DND-41 (cell line): ENCODE measurements around the gene CD276.
"Not testable (repeated sequence)": the region's sequence is repeated elsewhere in the genome, so short reads cannot be mapped to it uniquely, and the experiment has no call there.

Experiments
- ATAC-seq: fragments of 200-7000 bp; cut with Tn5 transposase; 3 replicates; pipeline ENCODE4 v1.9.1; 2021; ENCODE audit warnings: low read depth; ENCODE audit not compliant: insufficient read depth
- DNase-seq: peaks from one replicate; pipeline ENCODE4 v3.0.0-alpha.2; 2020
- H2AFZ ChIP-seq: 2 replicates; pipeline ENCODE4 v1.6.0; 2012; ENCODE audit warnings: low read depth, low read length
- H3K27ac ChIP-seq: 2 replicates; pipeline ENCODE4 v1.5.1; 2012; ENCODE audit warnings: low read length, inconsistent platforms
- H3K27me3 ChIP-seq: fragments of 200-600 bp; sonication (generic); 2 replicates; pipeline ENCODE4 v1.6.0; 2012; ENCODE audit warnings: low read length, mild to moderate bottlenecking, inconsistent platforms; ENCODE audit not compliant: insufficient read depth, poor library complexity
- H3K36me3 ChIP-seq: 2 replicates; pipeline ENCODE4 v1.5.1; 2012; ENCODE audit warnings: low read length, inconsistent platforms; ENCODE audit not compliant: insufficient read depth
- H3K4me1 ChIP-seq: 2 replicates; pipeline ENCODE4 v1.5.1; 2012; ENCODE audit warnings: mild to moderate bottlenecking, low read length; ENCODE audit not compliant: insufficient read depth
- H3K4me2 ChIP-seq: 2 replicates; pipeline ENCODE4 v1.6.0; 2012; ENCODE audit warnings: mild to moderate bottlenecking, moderate library complexity, low read length, inconsistent platforms; ENCODE audit not compliant: insufficient read depth
- H3K4me3 ChIP-seq, 2 experiments: fragments of 200-600 bp in 1 of 2; shearing (Covaris generic) in 1 of 2; 2 replicates each; pipeline ENCODE4 v1.5.1; 2012 to 2016; ENCODE audit warnings: inconsistent platforms in 2 of 2, low read length in 2 of 2, mild to moderate bottlenecking in 2 of 2, low read depth in 1 of 2, moderate library complexity in 1 of 2
- H3K79me2 ChIP-seq: 2 replicates; pipeline ENCODE4 v1.6.0; 2012; ENCODE audit warnings: low read length, inconsistent platforms; ENCODE audit not compliant: insufficient read depth
- H3K9ac ChIP-seq: 2 replicates; pipeline ENCODE4 v1.6.0; 2012; ENCODE audit warnings: low read depth, mild to moderate bottlenecking, inconsistent platforms, low read length, moderate library complexity
- H3K9me3 ChIP-seq: 2 replicates; pipeline ENCODE4 v1.5.1; 2012; ENCODE audit warnings: low read length, moderate library complexity, mild to moderate bottlenecking, inconsistent platforms; ENCODE audit not compliant: insufficient read depth, severe bottlenecking
- H4K20me1 ChIP-seq: 2 replicates; pipeline ENCODE4 v1.6.0; 2012; ENCODE audit warnings: low read length; ENCODE audit not compliant: insufficient read depth
- CTCF ChIP-seq: IDR thresholded peaks from 2 replicates; pipeline ENCODE4 v1.5.1; 2012; ENCODE audit warnings: borderline replicate concordance, low read length, moderate library complexity, mild to moderate bottlenecking; ENCODE audit not compliant: poor library complexity, severe bottlenecking; ENCODE audit errors: extremely low read depth
- EZH2 ChIP-seq: IDR thresholded peaks from 3 replicates; pipeline ENCODE4 v1.6.1; 2012; ENCODE audit warnings: borderline replicate concordance, low read depth, mild to moderate bottlenecking, moderate library complexity, low read length, inconsistent platforms; ENCODE audit not compliant: severe bottlenecking

Gene CD276

GRCh38 chr15:73700041-73700842 is 16.1 kb downstream of the CD276 start:
- H4K20me1 ChIP-seq = peaks cover 25% of the 10 kb centered on the region
- ATAC-seq = peak; percentile 47

GRCh38 chr15:73702311-73703239 is 18.4 kb downstream of the CD276 start:
- not testable (repeated sequence) for DNase-seq, H3K4me3 ChIP-seq, H2AFZ ChIP-seq, H3K27me3 ChIP-seq, H3K27ac ChIP-seq, H3K79me2 ChIP-seq, H3K9ac ChIP-seq, ATAC-seq, H3K4me1 ChIP-seq, H3K9me3 ChIP-seq, H3K4me2 ChIP-seq, H3K36me3 ChIP-seq
- peaks cover 10% of the 10 kb centered on the region for H4K20me1 ChIP-seq

More at GRCh38 chr15:73700041-73700842, 16.1 kb downstream of the CD276 start:
- TF ChIP-seq CTCF = peak; percentile 90
- TF ChIP-seq EZH2 = no peak
- Histone ChIP-seq H3K27me3 (no peaks in the 10 kb centered on the region), H3K4me2 (no peak overlapping the region), H3K9ac (no peak overlapping the region), H2AFZ (no peak overlapping the region), H3K9me3 (no peaks in the 10 kb centered on the region), H3K4me3 (no peak overlapping the region), H3K4me1 (peaks cover 19% of the 10 kb centered on the region), H3K27ac (no peak overlapping the region), H3K79me2 (no peaks in the 10 kb centered on the region), H3K36me3 (no peaks in the 10 kb centered on the region)
- peak; percentile 72 for DNase-seq

GRCh38 chr15:73703601-73704000 is 19.4 kb downstream of the CD276 start:
- not testable (repeated sequence) for ATAC-seq, H3K4me1 ChIP-seq, H3K27me3 ChIP-seq, H4K20me1 ChIP-seq, H3K36me3 ChIP-seq, H3K4me3 ChIP-seq, H3K27ac ChIP-seq, H3K9me3 ChIP-seq, H3K9ac ChIP-seq, H2AFZ ChIP-seq, H3K79me2 ChIP-seq, H3K4me2 ChIP-seq, DNase-seq

GRCh38 chr15:73704142-73704868 is 20.1 kb downstream of the CD276 start:
- H3K9me3 ChIP-seq = not testable (repeated sequence)

More at GRCh38 chr15:73704142-73704868, 20.1 kb downstream of the CD276 start:
- H3K27me3 ChIP-seq, DNase-seq, H3K4me1 ChIP-seq, H3K4me3 ChIP-seq, H3K4me2 ChIP-seq, H3K79me2 ChIP-seq, H3K27ac ChIP-seq, H3K36me3 ChIP-seq, ATAC-seq, H4K20me1 ChIP-seq, H2AFZ ChIP-seq, H3K9ac ChIP-seq: not testable (repeated sequence)
